H1 (cell line): ENCODE results near the gene NF1.

ENCODE experiments used
- GTF2F1 ChIP-seq: IDR thresholded peaks from 2 replicates; pipeline ENCODE4 v1.6.1; 2012; ENCODE audit warnings: low read depth, low read length, improper control_type of control experiment, borderline replicate concordance
- POLR2A ChIP-seq, 2 experiments: IDR thresholded peaks; 1 replicate in 1 of 2; 2 replicates in 1 of 2; pipeline ENCODE4 v1.6.1; 2011; ENCODE audit warnings: low read depth in 2 of 2, low read length in 2 of 2, mild to moderate bottlenecking in 2 of 2; ENCODE audit errors: control extremely low read depth in 1 of 2
- TAF1 ChIP-seq: IDR thresholded peaks from 2 replicates; pipeline ENCODE4 v1.6.1; 2011; ENCODE audit warnings: mild to moderate bottlenecking, low read depth, low read length
- ZNF274 ChIP-seq: IDR thresholded peaks from 2 replicates; pipeline ENCODE4 v1.7.0; 2012; ENCODE audit warnings: low read length, borderline replicate concordance; ENCODE audit errors: extremely low read depth

DNA sequence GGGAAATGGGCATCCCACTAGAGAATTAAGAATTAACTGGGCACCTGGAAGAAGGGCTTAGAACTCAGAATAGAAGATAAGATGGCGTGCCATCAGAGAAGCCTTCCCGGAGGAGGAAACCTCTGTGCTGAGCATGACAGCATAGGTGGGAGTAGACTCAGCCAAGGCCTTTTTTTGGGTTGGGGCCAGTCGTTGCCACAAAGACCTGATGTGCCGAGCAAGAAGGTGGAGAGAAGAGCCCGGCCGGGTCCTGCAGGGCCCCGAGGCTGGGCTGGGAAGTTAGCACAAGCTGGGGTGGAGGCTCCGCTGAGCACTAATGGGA lies 295.6 kb downstream of the NF1 start:
- TF ChIP-seq ZNF274 (no peak), GTF2F1 (no peak), TAF1 (no peak), POLR2A (IDR thresholded peaks at IDR 0.05; ENCODE audit: control extremely low read depth in 1 of 2, low read depth in 2 of 2, low read length in 2 of 2) (no peak)
